ENCODE data around the gene HGD. TPM values are rescaled to one million over a fixed set of nuclear protein-coding genes. Genes with fewer than 3 reads are reported as not detected.

HGD gene
- total RNA-seq, 2 experiments from 2014 or later, result 2.0 to 2.9 TPM

- ATAC-seq (ENCODE audit: poor library complexity) (no peak), DNase-seq (no peak)
- no peaks in the 10 kb centered on the region for H3K9me3 ChIP-seq (ENCODE audit: control insufficient read depth in 1 of 2, insufficient read depth in 1 of 2, low read length in 2 of 2)
- H3K4me1 ChIP-seq (ENCODE audit: insufficient read depth, low read length), result no peaks in the 10 kb centered on the region
- H3K27ac ChIP-seq (ENCODE audit: low read depth in 1 of 2, low read length in 2 of 2), result no peak overlapping the region
- ChIA-PET POLR2A (no interaction called here), CTCF (no interaction called here)
- no peaks in the 10 kb centered on the region for H3K27me3 ChIP-seq (ENCODE audit: control insufficient read depth in 1 of 2, insufficient read depth in 2 of 2, low read length in 2 of 2)
- intact Hi-C loops (cut with DNase I, micrococcal nuclease), result no loop called here
- Mint-ChIP-seq H3K27ac (no peak overlapping the region), H3K27me3 (no peaks in the 10 kb centered on the region), H3K9me3 (no peaks in the 10 kb centered on the region), H3K36me3 (ENCODE audit: low read depth) (no peaks in the 10 kb centered on the region), H3K4me3 (no peak overlapping the region), H3K4me1 (ENCODE audit: low read depth) (no peaks in the 10 kb centered on the region)
- no peak overlapping the region for H3K4me3 ChIP-seq (ENCODE audit: low read length)
- no peaks in the 10 kb centered on the region for H3K36me3 ChIP-seq (ENCODE audit: insufficient read depth, low read length)
- no peak for TF ChIP-seq CTCF (IDR thresholded peaks at IDR 0.05)
Observed at GRCh38 chr3:120587332-120587975, 94.6 kb downstream of the HGD start.

Other genes with a start within 250 kb of the HGD start
- gene FSTL1, start 231.2 kb downstream of the HGD start, total RNA-seq, result under 1 TPM in 1 of 2 experiments, not detected in 1; 0.03 TPM
- 10 to 100 TPM; 81.3 to 84.0 TPM for gene NDUFB4, start 85.9 kb downstream of the HGD start, total RNA-seq
- gene RABL3, start 60.3 kb upstream of the HGD start, total RNA-seq, result 10 to 100 TPM; 12.9 to 13.6 TPM
- 1 to 10 TPM; 6.3 to 7.5 TPM for gene GTF2E1, start 60.5 kb upstream of the HGD start, total RNA-seq
- not detected for gene STXBP5L, start 226.0 kb upstream of the HGD start, total RNA-seq